NK-92 (cell line): Measurements from ENCODE around the gene KIAA1958.

Experiments used
- DNase-seq: peaks from one replicate; lab custom pipeline; 2025; ENCODE audit not compliant: unreplicated experiment; lab: John Stamatoyannopoulos, UW

Gene KIAA1958

GRCh38 chr9:112552229-112553056 is 65.8 kb downstream of the KIAA1958 start:
- no peak for DNase-seq

GRCh38 chr9:112553256-112553826 is 66.7 kb downstream of the KIAA1958 start:
- DNase-seq: no peak

GRCh38 chr9:112554516-112554915 is 67.9 kb downstream of the KIAA1958 start:
- no peak for DNase-seq

- DNase-seq: no peak
These were observed 68.5 kb downstream of the KIAA1958 start for GRCh38 chr9:112555101-112555643.

GRCh38 chr9:112555844-112556482 is 69.3 kb downstream of the KIAA1958 start:
- DNase-seq: no peak

- no peak for DNase-seq
These were observed 70.1 kb downstream of the KIAA1958 start for GRCh38 chr9:112556497-112557442.

- DNase-seq: no peak
These were observed 71.8 kb downstream of the KIAA1958 start for GRCh38 chr9:112558476-112558875.

- DNase-seq: no peak
These were observed 72.4 kb downstream of the KIAA1958 start for GRCh38 chr9:112558978-112559377.

- no peak for DNase-seq
These were observed 73.2 kb downstream of the KIAA1958 start for GRCh38 chr9:112559629-112560413.

GRCh38 chr9:112562235-112562958 is 75.8 kb downstream of the KIAA1958 start:
- DNase-seq: no peak

- no peak for DNase-seq
These were observed 82.6 kb downstream of the KIAA1958 start for GRCh38 chr9:112569186-112569585.

GRCh38 chr9:112570671-112571167 is 84.1 kb downstream of the KIAA1958 start:
- no peak for DNase-seq

GRCh38 chr9:112571624-112572355 is 85.2 kb downstream of the KIAA1958 start:
- DNase-seq: no peak

GRCh38 chr9:112572416-112572815 is 85.8 kb downstream of the KIAA1958 start:
- DNase-seq: no peak

GRCh38 chr9:112574008-112574407 is 87.4 kb downstream of the KIAA1958 start:
- DNase-seq: no peak

GRCh38 chr9:112575107-112575506 is 88.5 kb downstream of the KIAA1958 start:
- no peak for DNase-seq

GRCh38 chr9:112581469-112582176 is 95.0 kb downstream of the KIAA1958 start:
- DNase-seq: no peak
